NCI-H510A (cell line): ENCODE data around the gene LIMS2.

Experiments used
- DNase-seq: peaks from one replicate; lab custom pipeline; 2025; lab: John Stamatoyannopoulos, UW

The LIMS2 gene

GRCh38 chr2:127645395-127646291 lies 29.7 kb downstream of the LIMS2 start, which contains the start of gene GPR17:
GPR17 (plus strand) TSS chr2:127646153; CDS start chr2:127650736, 4,583 bp downstream.
- DNase-seq, result no peak

DNA sequence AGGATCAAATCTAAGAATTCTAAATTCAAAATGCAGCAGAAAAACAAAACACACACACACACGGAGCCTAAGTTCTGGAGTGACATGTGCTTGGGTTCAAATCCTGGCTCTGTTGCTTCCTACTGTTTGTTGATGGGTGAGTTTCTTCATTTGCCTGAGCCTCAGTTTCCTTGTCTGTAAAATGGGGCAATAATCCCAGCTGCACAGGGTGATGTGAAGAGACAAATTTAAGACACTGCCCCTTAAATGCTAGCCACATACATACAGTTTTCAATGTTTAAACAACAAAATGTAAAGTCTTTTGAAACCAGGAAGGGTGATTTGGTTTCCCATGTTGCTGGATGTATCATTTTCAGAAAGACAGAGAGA lies 30.3 kb downstream of the LIMS2 start:
- DNase-seq, result no peak

- DNase-seq, result no peak
Observed at GRCh38 chr2:127644066-127645025, 31.0 kb downstream of the LIMS2 start.

GRCh38 chr2:127643439-127644065 lies 31.8 kb downstream of the LIMS2 start:
- DNase-seq, result no peak

- DNase-seq, result no peak
Observed at GRCh38 chr2:127642706-127643438, 32.5 kb downstream of the LIMS2 start.

DNA sequence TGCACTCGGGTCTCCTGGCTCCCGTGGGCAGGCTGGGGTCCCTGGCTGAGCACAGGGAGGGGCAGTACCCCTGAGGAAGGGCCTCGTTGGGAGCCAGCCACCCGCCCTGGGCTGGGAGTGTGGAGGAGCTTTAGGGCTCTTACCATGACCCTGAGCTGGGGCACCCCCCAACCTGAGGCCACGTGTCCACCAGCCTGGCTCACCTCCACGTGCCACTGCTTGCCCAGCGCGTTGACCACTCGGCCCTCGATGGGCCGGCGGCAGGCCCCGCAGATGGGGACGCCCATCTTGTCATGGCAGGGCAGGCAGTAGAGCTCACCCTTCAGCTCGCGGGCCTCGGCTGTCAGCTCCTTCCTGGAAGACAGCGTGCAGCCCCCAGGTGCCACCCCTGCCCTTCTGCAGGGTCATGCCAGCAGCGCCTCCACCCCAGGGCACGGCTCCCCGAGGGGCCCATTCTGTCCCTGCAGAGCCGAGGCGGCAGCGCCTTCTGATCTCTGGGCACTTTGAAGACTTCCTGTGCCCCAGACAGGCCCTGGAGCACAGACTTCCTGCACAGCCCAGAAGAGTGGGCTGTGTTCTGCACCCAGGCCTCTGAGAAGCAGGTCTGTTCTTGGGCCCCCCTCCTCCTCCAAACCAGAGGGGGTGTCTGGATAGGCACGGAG lies 33.4 kb downstream of the LIMS2 start:
- no peak for DNase-seq

DNA sequence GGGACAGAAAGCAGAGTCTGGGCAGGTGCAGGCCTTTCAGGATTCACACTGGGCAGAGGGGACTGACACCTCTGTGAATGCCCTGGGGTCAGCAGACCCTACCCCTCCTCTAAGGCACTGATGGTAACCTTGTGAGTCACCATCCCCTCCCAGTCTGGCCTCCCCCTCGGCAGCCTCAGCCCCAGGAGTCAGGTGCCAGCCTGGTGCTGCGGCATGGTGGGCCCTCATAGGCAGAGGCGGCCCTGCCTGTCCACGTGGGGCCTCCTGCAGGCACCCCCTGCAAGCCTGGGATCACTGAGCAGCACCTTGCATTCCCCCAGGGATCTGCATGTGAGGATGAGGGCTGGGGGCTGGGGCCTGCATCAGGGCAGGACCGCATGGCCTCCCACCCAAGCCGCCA lies 34.2 kb downstream of the LIMS2 start:
- DNase-seq, result no peak

- peak; percentile 18 for DNase-seq
Observed at GRCh38 chr2:127640082-127641072, 35.0 kb downstream of the LIMS2 start.

GRCh38 chr2:127639111-127639474 lies 36.2 kb downstream of the LIMS2 start:
- no peak for DNase-seq

DNA sequence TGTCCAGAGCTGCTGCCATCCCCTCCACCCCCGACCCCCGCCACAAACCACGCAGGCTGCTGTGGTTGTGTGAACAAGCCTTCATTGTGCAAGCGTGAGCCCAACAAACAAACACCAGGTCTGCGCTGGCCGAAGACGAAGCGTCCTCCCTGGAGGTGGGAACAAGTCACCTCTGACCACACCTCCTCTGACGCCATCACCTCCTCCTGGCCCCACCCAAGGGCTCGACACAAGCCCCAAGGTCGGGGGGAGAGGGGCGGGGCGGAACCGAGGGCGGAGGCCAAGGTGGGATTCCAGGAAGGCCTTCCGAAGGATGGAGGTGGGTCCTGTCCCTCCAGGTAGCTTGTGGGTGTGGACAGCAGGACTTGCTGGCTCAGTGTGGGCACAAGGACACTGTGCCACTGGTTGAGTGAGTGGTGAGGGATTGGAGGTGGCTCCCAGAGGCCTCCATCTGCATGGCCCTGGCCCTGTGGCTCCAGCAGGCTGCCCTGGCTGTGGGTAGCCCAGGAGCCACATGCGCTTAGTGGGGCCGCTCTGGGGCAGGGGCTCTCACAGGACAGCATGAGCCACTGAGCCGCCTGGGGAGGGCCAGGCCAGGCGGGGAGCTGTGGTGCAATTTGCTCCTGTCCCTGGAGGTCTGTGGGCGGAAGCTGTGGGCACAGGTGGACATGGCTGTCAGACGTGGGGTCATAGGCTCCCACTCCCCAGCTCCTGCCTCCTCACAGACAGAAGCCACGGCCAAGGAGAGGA lies 36.8 kb downstream of the LIMS2 start:
- no peak for DNase-seq

DNA sequence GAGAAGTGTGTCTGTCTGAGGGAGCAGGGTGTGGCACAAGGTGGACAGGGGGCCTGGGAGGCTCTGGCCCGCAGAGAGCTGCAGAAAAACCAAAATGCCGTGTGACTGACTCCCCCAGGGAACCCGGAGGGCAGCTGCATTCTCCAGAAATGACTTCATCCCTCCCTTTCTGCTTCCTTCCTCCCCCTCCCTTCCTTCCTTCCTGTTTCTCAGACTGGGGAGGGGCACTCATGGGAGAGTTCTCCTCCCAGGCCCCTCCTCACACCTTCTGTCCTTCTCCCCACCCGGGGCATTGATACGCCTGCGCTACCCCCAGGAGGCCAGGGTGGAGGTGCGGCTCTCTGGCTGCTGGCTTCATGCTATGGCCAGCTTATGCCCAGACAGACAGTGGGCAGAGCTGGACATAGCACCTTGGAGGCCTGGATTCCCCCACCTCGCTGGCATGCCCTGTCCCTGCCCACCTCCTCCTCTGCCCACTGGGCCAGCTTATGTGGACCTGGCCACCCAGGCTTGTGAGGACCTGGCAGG lies 37.5 kb downstream of the LIMS2 start:
- DNase-seq, result no peak

DNA sequence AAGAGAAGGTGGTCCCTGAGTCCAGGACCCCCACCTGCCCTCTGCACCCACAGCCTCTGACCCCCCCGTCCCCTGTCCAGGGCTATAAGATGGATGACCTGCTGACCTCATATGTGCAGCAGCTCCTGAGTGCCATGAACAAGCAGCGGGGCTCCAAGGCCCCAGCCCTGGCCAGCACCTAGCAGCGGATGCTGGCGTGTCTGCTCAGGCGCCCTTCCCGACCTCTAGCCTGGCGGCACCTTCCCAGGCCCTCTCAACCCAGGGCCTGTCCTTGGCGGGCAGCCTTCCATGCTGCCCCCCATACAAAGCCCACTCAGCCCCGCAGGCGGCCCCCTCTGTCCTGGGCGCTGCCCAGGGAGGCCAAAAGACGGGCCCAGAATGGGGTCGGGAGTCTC lies 38.1 kb downstream of the LIMS2 start:
- DNase-seq, result no peak

DNA sequence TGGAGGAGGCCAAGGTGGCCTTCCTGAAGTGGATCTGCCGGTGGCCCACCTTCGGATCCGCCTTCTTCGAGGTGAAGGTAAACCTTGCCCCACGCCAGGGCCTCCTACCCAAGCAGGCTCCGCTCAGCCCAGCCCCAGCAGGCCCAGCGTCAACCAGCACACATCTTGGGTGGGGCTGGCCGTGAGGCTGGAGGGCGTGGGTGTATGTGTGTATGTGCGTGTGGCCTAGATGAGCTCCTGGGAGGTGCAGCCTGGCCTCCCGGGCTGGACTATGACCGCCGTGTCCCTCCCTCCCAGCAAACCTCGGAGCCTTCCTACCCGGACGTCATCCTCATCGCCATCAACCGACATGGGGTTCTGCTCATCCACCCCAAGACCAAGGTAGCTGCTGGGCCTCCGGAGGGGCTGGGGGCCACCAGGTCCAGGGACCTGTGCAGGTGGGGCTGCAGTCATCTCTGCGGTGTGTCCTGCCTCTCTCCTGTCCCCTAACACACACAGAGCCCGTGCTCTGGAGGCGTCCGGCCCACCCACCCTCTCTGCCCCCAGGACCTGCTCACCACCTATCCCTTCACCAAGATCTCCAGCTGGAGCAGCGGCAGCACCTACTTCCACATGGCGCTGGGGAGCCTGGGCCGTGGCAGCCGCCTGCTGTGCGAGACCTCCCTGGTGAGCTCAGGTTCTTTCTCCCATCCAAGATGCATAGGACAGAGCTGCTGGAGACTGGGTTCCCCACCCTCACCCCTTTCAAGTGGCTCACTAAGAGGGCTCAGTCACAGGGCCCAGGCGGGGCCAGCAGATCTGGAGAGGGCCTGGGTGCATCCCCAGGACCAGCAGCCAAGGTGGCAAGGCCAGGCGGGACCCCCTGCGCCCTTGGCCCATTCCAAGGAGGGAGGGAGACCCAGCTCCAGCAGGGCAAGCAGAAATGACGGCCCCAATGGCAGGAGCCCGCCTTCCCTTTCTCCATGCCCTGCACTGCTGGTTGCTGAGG lies 38.8 kb downstream of the LIMS2 start:
- DNase-seq, result no peak

DNA sequence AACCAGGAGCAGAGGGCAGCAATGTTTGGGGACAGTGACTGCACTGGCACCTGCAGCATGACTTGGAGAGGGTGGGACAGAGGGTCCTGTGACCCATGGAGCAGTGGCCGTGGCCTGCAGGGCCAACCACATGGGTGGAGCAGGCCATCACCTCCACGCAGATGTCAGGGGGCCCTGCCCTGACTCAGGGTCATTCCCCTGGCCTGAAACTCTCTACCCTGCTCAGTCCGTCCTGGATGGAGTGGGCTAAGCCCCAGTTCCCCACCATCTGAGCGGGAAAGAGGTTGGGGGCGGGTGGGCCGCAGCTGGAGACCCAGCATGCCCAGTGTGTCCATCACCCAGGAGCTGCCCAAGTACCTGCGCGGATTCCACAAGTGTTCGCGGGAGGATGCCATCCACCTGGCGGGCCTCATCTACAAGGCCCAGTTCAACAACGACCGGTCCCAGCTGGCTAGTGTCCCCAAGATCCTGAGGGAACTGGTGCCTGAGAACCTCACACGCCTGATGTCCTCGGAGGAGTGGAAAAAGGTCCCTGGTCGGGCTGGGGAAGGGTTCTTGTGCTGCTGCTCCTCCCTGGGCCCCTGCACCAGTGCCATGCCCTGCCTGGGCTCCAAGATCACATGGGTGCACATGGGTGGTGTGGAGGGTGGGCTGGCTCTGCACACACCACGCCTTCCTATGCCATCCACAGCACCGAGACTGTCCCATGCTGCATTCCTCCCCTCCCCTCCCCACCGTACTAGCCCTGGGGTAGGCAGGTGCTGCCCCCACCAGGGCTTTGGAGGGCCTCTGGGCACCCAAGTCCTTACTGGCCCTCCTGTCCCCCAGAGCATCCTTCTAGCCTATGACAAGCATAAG lies 39.7 kb downstream of the LIMS2 start:
- no peak for DNase-seq

- no peak for DNase-seq
Observed at GRCh38 chr2:127634626-127635379, 40.5 kb downstream of the LIMS2 start.

- DNase-seq, result no peak
Observed at GRCh38 chr2:127634066-127634617, 41.2 kb downstream of the LIMS2 start.
